DOHH2 (cell line): Measurements from ENCODE around the gene SNAPC1.

Experiments
- H3F3A ChIP-seq: fragments of 200-600 bp; sonication (generic), shearing (Covaris generic); 2 replicates; pipeline ENCODE4 v1.6.0; 2016; ENCODE audit warnings: antibody characterized with exemption, mild to moderate bottlenecking; ENCODE audit not compliant: control insufficient read depth, insufficient read depth
- H3K27ac ChIP-seq: fragments of 200-600 bp; sonication (generic); 2 replicates; pipeline ENCODE4 v1.5.1; 2014; ENCODE audit warnings: low read depth, mild to moderate bottlenecking, low read length, moderate library complexity
- H3K27me3 ChIP-seq: fragments of 200-600 bp; sonication (generic); 2 replicates; pipeline ENCODE4 v1.6.1; 2014; ENCODE audit warnings: mild to moderate bottlenecking, low read length, mixed read lengths; ENCODE audit not compliant: control insufficient read depth
- H3K36me3 ChIP-seq: fragments of 200-600 bp; sonication (generic); 2 replicates; pipeline ENCODE4 v1.6.1; 2014; ENCODE audit warnings: mild to moderate bottlenecking, low read length, moderate library complexity, mixed read lengths; ENCODE audit not compliant: control insufficient read depth
- H3K4me1 ChIP-seq: fragments of 200-600 bp; sonication (generic); 2 replicates; pipeline ENCODE4 v1.6.1; 2014; ENCODE audit warnings: mild to moderate bottlenecking, low read length, mixed read lengths; ENCODE audit not compliant: control insufficient read depth
- H3K4me2 ChIP-seq: fragments of 200-600 bp; sonication (generic); 2 replicates; pipeline ENCODE4 v1.6.0; 2014; ENCODE audit warnings: mild to moderate bottlenecking, low read length, moderate library complexity
- H3K4me3 ChIP-seq: fragments of 200-600 bp; sonication (generic); 2 replicates; pipeline ENCODE4 v1.5.1; 2014; ENCODE audit warnings: mild to moderate bottlenecking, low read length, mixed read lengths
- H3K79me2 ChIP-seq: fragments of 200-600 bp; sonication (generic); 2 replicates; pipeline ENCODE4 v1.6.1; 2014; ENCODE audit warnings: mild to moderate bottlenecking, low read length, mixed read lengths; ENCODE audit not compliant: control insufficient read depth
- H3K9me2 ChIP-seq: fragments of 200-600 bp; sonication (generic); replicated peaks from 2 replicates; pipeline ENCODE4 v1.6.1; 2014; ENCODE audit warnings: mild to moderate bottlenecking, low read length, mixed read lengths; ENCODE audit not compliant: control insufficient read depth
- H3K9me3 ChIP-seq: fragments of 200-600 bp; sonication (generic); 2 replicates; pipeline ENCODE4 v1.6.1; 2014; ENCODE audit warnings: antibody characterized with exemption, low read length, mixed read lengths; ENCODE audit not compliant: control insufficient read depth, insufficient read depth
- H4K20me1 ChIP-seq: fragments of 200-600 bp; sonication (generic); 2 replicates; pipeline ENCODE4 v1.6.0; 2014; ENCODE audit warnings: low read depth, mild to moderate bottlenecking, antibody characterized with exemption, low read length, moderate library complexity; ENCODE audit not compliant: control insufficient read depth, insufficient read depth
- CTCF ChIP-seq: fragments of 200-600 bp; sonication (generic); IDR thresholded peaks from one replicate; pipeline ENCODE4 v1.5.1; 2014; ENCODE audit warnings: antibody characterized with exemption, mild to moderate bottlenecking, low read depth, low read length; ENCODE audit not compliant: poor library complexity, severe bottlenecking
- EZH2phosphoT487 ChIP-seq: fragments of 200-600 bp; sonication (generic); IDR thresholded peaks from 2 replicates; pipeline ENCODE4 v1.6.1; 2017; ENCODE audit warnings: borderline replicate concordance, mild to moderate bottlenecking, antibody characterized with exemption, low read length, moderate library complexity, mixed read lengths

SNAPC1 gene

GRCh38 chr14:61811882-61812346, 49.7 kb downstream of the SNAPC1 start:
- 0 out of 2 replicates have a peak, but pooled peaks cover 3% of the 10 kb centered on the region for H3K4me1 ChIP-seq
- H3K4me2 ChIP-seq: no peak overlapping the region
- no peak overlapping the region for H3K4me3 ChIP-seq
- H3F3A ChIP-seq: no peaks in the 10 kb centered on the region
- H3K79me2 ChIP-seq: no peaks in the 10 kb centered on the region
- no peak overlapping the region for H3K27ac ChIP-seq
- peaks cover 12% of the 10 kb centered on the region; the same call in 1 of the 2 replicates for H3K27me3 ChIP-seq
- no peaks in the 10 kb centered on the region for H3K9me2 ChIP-seq
- H3K36me3 ChIP-seq: no peaks in the 10 kb centered on the region
- H3K9me3 ChIP-seq: no peaks in the 10 kb centered on the region
- TF ChIP-seq CTCF (no peak), EZH2phosphoT487 (no peak)
- H4K20me1 ChIP-seq: no peaks in the 10 kb centered on the region

DNA sequence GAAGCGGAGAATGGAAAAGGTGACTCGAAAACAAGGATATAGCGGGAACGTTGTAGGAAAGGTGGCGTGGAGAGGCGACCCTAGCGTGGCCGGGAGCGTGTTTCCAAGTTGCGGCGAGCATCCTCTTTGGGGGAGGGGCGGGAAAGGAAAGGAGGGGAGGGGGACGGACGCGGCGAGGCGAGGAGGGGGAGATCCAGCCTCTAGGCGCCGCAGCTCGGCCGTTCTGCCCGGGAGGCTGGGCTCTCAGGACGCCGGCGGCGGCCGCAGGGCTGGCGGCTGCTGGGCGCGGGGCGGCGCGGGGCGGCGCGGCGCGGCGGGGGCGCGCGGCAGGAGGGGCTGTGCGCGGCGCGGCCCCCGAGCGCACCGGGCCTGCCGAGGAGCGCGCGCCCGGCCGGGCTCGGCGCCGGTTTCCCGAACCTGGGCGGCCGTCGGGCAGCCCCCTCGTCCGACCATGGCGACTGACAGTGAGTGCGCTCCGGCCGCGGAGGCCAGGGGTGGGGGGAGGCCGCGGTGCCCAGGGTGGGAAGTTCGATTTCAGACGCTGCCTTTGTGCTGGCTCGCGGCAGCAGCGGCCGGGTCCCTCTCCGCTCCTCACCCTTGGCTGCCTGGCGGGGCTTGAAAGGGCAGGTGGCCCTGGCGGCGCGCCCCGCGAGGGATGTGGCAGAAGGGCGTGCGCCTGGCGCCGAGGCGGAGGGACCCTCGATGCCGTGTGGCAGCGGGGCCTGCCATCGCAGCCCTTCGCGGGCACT, 50.3 kb downstream of the SNAPC1 start, which contains the start of gene SYT16:
TSS of gene SYT16 (plus strand) at position 357 of the 749 bp plus-strand sequence.
- 0 out of 2 replicates have a peak, but pooled peaks cover 1% of the 10 kb centered on the region for H3K4me1 ChIP-seq
- H3K36me3 ChIP-seq: no peaks in the 10 kb centered on the region
- no peaks in the 10 kb centered on the region for H3K9me2 ChIP-seq
- H4K20me1 ChIP-seq: no peaks in the 10 kb centered on the region
- no peaks in the 10 kb centered on the region for H3K79me2 ChIP-seq
- no peak for TF ChIP-seq EZH2phosphoT487
- no peak for TF ChIP-seq CTCF
- peaks cover 12% of the 10 kb centered on the region; the same call in 1 of the 2 replicates for H3K27me3 ChIP-seq
- no peak within 1 kb of the TSS for H3K27ac ChIP-seq
- H3K4me3 ChIP-seq: no peak within 1 kb of the TSS
- no peaks in the 10 kb centered on the region for H3F3A ChIP-seq
- no peak within 1 kb of the TSS for H3K4me2 ChIP-seq
- H3K9me3 ChIP-seq: no peaks in the 10 kb centered on the region

DNA sequence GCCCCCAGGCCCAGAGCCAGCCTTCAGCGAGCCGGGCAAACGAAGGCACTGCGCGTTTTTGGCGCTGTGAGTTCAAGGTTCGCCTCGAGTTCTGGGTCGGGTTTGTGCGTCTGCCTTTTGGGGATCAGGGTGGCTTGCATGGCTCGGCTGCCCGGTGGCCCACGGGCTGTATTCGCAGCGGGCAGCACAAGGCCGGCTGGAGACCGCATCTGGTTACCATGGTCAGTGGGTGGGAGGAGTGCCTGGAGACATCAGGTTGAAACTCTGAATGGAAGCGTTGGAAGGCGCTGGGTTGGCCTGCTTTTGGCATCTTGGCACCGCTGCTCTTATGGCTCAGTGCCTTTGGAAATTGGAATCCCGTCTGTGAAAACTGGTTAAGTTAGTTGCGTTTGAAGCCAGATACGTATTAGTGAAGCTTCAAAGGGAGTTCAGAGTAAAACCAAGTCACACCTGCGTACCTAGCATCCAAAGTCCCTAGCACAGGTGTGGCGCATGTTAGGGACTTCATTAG, 50.9 kb downstream of the SNAPC1 start:
- Histone ChIP-seq H3K36me3 (no peaks in the 10 kb centered on the region), H3K9me3 (no peaks in the 10 kb centered on the region), H4K20me1 (no peaks in the 10 kb centered on the region), H3F3A (no peaks in the 10 kb centered on the region), H3K27ac (no peak overlapping the region), H3K4me1 (no peaks in the 10 kb centered on the region), H3K79me2 (no peaks in the 10 kb centered on the region), H3K9me2 (no peaks in the 10 kb centered on the region), H3K4me2 (no peak overlapping the region), H3K27me3 (peaks cover 12% of the 10 kb centered on the region; the same call in 1 of the 2 replicates), H3K4me3 (no peak overlapping the region)
- TF ChIP-seq EZH2phosphoT487 (no peak), CTCF (no peak)
